GM12878 (cell line): ENCODE results near the gene FLRT1. TPM values are rescaled to one million over a fixed set of nuclear protein-coding genes. Genes with fewer than 3 reads are reported as not detected.
A peak's percentile ranks its signal among the peaks of the same experiment; 100 is the strongest.

ENCODE experiments used
- ASH2L ChIP-seq: fragments of 300-600, 200-600 bp; sonication (generic); IDR thresholded peaks from 2 replicates; pipeline ENCODE4 v1.6.1; 2017; ENCODE audit warnings: low read depth, mild to moderate bottlenecking, borderline replicate concordance
- BMI1 ChIP-seq: fragments of 450-650 bp; IDR thresholded peaks from 2 replicates; pipeline ENCODE4 v1.6.1; 2016; ENCODE audit warnings: mild to moderate bottlenecking, moderate library complexity, borderline replicate concordance
- CEBPB ChIP-seq, 2 experiments: fragments of 150-350 bp in 1 of 2; IDR thresholded peaks; 2 replicates each; pipeline ENCODE4 v1.6.1; 2012 to 2014; ENCODE audit warnings: low read depth in 2 of 2, low read length in 2 of 2, borderline replicate concordance in 1 of 2, inconsistent platforms in 1 of 2
- PAX8 ChIP-seq: fragments of 450-650 bp; IDR thresholded peaks from 2 replicates; pipeline ENCODE4 v1.6.1; 2017; ENCODE audit warnings: mild to moderate bottlenecking, moderate library complexity
- SMAD1 ChIP-seq: fragments of 450-650 bp; IDR thresholded peaks from 2 replicates; pipeline ENCODE4 v1.6.1; 2018; ENCODE audit warnings: mild to moderate bottlenecking, low read depth; ENCODE audit not compliant: partially characterized antibody
- SMARCA5 ChIP-seq: fragments of 450-650 bp; IDR thresholded peaks from 2 replicates; pipeline ENCODE4 v1.6.1; 2017; ENCODE audit warnings: mild to moderate bottlenecking
- SP1 ChIP-seq: IDR thresholded peaks from one replicate; pipeline ENCODE4 v1.6.1; 2011; ENCODE audit warnings: low read depth, low read length
- polyA plus RNA-seq, 11 experiments: library from polyadenylated mRNA; depleted of rRNA in 4 of 11; unstranded in 6 of 11; stranded (reverse) in 5 of 11; fragments of >200 nt; fragmentation: Nextera tagmentation in 4 of 11; fragmentation: Illumina TruSeq in 1 of 11; extraction: Ambion mirVana in 4 of 11; extraction: Trizol in 1 of 11; gene quantifications; 1 replicate in 1 of 11; 2 replicates in 10 of 11; pipeline versions ENCODE4 v1.2.1 to v1.2.3, GENCODE V29; 2011 to 2016; ENCODE audit warnings: inconsistent platforms in 2 of 11, missing spikeins in 2 of 11, low read depth in 1 of 11
- total RNA-seq, 4 experiments: library from RNA; depleted of rRNA in 3 of 4; stranded (reverse); fragments of >200 nt in 3 of 4; fragmentation: Illumina TruSeq in 1 of 4; extraction: Trizol in 1 of 4; gene quantifications; 2 replicates each; pipeline versions ENCODE4 v1.2.1 to v1.2.3, GENCODE V29; 2013 to 2021
- TF ChIP-seq, protein P1 (sequence below): IDR thresholded peaks from 2 replicates; pipeline ENCODE4 v1.6.1; 2012; ENCODE audit warnings: improper control_type of control experiment, low read depth, low read length; ENCODE audit not compliant: insufficient replicate concordance
- TF ChIP-seq, protein P2 (sequence below): fragments of 450-650 bp; IDR thresholded peaks from 2 replicates; pipeline ENCODE4 v1.6.1; 2017; ENCODE audit warnings: low read depth, mild to moderate bottlenecking, moderate library complexity
- TF ChIP-seq, protein P3 (sequence below): fragments of 150-350 bp; IDR thresholded peaks from 2 replicates; pipeline ENCODE4 v1.6.1; 2016; ENCODE audit warnings: low read depth, low read length
- TF ChIP-seq, protein P4 (sequence below): IDR thresholded peaks from 2 replicates; pipeline ENCODE4 v1.6.1; 2012; ENCODE audit warnings: low read length, inconsistent platforms
- TF ChIP-seq, protein P5 (sequence below): fragments of 450-650 bp; IDR thresholded peaks from 2 replicates; pipeline ENCODE4 v1.6.1; 2016; ENCODE audit warnings: mild to moderate bottlenecking
- TF ChIP-seq, protein P6 (sequence below): fragments of 450-650 bp; IDR thresholded peaks from 2 replicates; pipeline ENCODE4 v1.6.1; 2014; ENCODE audit warnings: mild to moderate bottlenecking

Gene FLRT1
- total and polyA plus RNA-seq, 10 of the 15 experiments (the other 5 are each of a cell fraction or from before 2014, with no cell fraction given), result 0.10 to 0.12 TPM; not detected in 8

DNA sequence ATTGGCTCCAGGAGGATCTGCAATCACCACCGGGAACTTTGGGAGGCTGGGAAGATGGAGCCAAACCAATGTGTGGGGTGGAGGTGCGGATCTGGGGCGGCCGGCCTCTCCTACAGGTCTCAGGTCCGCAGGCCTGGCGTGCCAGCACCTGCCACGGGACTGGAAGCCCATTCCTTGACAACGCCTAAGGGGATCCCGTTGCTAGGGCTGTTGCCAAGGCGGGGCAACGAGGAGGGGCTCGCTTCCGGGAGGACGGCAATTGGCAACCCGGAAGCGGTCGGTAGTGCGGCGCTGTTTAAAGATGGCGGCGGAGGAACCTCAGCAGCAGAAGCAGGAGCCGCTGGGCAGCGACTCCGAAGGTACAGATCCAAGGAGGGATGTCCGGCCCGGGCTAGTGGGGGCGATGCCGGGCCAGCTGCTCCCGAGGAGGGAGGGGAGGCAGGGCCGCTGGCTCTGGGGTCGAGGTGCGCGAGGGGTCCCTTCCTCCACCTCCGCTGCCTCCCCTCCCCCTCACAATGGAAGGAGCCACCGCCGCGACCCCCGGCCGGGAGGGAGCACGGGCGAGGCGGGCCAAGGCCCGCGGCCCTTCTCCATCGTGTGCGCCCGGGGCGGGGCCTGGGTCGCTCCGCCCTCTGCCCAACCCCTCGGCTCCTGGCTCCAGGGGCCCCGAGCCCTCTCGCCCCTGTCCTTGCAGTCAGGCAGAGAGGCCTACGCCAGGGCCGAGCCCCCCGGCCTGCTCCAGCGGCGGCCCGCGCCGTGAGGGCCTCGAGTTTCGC lies 49.4 kb upstream of the FLRT1 start, which contains the start of gene OTUB1 (continued):
- TF ChIP-seq, protein P1, sequence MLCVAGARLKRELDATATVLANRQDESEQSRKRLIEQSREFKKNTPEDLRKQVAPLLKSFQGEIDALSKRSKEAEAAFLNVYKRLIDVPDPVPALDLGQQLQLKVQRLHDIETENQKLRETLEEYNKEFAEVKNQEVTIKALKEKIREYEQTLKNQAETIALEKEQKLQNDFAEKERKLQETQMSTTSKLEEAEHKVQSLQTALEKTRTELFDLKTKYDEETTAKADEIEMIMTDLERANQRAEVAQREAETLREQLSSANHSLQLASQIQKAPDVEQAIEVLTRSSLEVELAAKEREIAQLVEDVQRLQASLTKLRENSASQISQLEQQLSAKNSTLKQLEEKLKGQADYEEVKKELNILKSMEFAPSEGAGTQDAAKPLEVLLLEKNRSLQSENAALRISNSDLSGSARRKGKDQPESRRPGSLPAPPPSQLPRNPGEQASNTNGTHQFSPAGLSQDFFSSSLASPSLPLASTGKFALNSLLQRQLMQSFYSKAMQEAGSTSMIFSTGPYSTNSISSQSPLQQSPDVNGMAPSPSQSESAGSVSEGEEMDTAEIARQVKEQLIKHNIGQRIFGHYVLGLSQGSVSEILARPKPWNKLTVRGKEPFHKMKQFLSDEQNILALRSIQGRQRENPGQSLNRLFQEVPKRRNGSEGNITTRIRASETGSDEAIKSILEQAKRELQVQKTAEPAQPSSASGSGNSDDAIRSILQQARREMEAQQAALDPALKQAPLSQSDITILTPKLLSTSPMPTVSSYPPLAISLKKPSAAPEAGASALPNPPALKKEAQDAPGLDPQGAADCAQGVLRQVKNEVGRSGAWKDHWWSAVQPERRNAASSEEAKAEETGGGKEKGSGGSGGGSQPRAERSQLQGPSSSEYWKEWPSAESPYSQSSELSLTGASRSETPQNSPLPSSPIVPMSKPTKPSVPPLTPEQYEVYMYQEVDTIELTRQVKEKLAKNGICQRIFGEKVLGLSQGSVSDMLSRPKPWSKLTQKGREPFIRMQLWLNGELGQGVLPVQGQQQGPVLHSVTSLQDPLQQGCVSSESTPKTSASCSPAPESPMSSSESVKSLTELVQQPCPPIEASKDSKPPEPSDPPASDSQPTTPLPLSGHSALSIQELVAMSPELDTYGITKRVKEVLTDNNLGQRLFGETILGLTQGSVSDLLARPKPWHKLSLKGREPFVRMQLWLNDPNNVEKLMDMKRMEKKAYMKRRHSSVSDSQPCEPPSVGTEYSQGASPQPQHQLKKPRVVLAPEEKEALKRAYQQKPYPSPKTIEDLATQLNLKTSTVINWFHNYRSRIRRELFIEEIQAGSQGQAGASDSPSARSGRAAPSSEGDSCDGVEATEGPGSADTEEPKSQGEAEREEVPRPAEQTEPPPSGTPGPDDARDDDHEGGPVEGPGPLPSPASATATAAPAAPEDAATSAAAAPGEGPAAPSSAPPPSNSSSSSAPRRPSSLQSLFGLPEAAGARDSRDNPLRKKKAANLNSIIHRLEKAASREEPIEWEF, result no peak
- TF ChIP-seq, protein P2, sequence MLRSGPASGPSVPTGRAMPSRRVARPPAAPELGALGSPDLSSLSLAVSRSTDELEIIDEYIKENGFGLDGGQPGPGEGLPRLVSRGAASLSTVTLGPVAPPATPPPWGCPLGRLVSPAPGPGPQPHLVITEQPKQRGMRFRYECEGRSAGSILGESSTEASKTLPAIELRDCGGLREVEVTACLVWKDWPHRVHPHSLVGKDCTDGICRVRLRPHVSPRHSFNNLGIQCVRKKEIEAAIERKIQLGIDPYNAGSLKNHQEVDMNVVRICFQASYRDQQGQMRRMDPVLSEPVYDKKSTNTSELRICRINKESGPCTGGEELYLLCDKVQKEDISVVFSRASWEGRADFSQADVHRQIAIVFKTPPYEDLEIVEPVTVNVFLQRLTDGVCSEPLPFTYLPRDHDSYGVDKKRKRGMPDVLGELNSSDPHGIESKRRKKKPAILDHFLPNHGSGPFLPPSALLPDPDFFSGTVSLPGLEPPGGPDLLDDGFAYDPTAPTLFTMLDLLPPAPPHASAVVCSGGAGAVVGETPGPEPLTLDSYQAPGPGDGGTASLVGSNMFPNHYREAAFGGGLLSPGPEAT, result peak; percentile 88
- TF ChIP-seq CEBPB (IDR thresholded peaks at IDR 0.05; ENCODE audit: borderline replicate concordance in 1 of 2, low read depth in 2 of 2, low read length in 2 of 2) (no peak), BMI1 (peak; percentile 96), SMAD1 (no peak), ASH2L (0 out of 2 replicates have a peak, but pooled peaks have one; percentile 63), SP1 (no peak), PAX8 (no peak), SMARCA5 (peak; percentile 93)
- TF ChIP-seq, protein P3, sequence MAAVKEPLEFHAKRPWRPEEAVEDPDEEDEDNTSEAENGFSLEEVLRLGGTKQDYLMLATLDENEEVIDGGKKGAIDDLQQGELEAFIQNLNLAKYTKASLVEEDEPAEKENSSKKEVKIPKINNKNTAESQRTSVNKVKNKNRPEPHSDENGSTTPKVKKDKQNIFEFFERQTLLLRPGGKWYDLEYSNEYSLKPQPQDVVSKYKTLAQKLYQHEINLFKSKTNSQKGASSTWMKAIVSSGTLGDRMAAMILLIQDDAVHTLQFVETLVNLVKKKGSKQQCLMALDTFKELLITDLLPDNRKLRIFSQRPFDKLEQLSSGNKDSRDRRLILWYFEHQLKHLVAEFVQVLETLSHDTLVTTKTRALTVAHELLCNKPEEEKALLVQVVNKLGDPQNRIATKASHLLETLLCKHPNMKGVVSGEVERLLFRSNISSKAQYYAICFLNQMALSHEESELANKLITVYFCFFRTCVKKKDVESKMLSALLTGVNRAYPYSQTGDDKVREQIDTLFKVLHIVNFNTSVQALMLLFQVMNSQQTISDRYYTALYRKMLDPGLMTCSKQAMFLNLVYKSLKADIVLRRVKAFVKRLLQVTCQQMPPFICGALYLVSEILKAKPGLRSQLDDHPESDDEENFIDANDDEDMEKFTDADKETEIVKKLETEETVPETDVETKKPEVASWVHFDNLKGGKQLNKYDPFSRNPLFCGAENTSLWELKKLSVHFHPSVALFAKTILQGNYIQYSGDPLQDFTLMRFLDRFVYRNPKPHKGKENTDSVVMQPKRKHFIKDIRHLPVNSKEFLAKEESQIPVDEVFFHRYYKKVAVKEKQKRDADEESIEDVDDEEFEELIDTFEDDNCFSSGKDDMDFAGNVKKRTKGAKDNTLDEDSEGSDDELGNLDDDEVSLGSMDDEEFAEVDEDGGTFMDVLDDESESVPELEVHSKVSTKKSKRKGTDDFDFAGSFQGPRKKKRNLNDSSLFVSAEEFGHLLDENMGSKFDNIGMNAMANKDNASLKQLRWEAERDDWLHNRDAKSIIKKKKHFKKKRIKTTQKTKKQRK, result no peak
- TF ChIP-seq, protein P4, sequence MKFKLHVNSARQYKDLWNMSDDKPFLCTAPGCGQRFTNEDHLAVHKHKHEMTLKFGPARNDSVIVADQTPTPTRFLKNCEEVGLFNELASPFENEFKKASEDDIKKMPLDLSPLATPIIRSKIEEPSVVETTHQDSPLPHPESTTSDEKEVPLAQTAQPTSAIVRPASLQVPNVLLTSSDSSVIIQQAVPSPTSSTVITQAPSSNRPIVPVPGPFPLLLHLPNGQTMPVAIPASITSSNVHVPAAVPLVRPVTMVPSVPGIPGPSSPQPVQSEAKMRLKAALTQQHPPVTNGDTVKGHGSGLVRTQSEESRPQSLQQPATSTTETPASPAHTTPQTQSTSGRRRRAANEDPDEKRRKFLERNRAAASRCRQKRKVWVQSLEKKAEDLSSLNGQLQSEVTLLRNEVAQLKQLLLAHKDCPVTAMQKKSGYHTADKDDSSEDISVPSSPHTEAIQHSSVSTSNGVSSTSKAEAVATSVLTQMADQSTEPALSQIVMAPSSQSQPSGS, result no peak
- TF ChIP-seq, protein P5, sequence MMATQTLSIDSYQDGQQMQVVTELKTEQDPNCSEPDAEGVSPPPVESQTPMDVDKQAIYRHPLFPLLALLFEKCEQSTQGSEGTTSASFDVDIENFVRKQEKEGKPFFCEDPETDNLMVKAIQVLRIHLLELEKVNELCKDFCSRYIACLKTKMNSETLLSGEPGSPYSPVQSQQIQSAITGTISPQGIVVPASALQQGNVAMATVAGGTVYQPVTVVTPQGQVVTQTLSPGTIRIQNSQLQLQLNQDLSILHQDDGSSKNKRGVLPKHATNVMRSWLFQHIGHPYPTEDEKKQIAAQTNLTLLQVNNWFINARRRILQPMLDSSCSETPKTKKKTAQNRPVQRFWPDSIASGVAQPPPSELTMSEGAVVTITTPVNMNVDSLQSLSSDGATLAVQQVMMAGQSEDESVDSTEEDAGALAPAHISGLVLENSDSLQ, result 0 out of 2 replicates have a peak, but pooled peaks have one; percentile 8
- TF ChIP-seq, protein P6, sequence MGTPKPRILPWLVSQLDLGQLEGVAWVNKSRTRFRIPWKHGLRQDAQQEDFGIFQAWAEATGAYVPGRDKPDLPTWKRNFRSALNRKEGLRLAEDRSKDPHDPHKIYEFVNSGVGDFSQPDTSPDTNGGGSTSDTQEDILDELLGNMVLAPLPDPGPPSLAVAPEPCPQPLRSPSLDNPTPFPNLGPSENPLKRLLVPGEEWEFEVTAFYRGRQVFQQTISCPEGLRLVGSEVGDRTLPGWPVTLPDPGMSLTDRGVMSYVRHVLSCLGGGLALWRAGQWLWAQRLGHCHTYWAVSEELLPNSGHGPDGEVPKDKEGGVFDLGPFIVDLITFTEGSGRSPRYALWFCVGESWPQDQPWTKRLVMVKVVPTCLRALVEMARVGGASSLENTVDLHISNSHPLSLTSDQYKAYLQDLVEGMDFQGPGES, result no peak
